Measurements from ENCODE around the gene RFC2. TPM values are rescaled to one million over a fixed set of nuclear protein-coding genes. Genes with fewer than 3 reads are reported as not detected.
A peak's percentile ranks its signal among the peaks of the same experiment; 100 is the strongest.

Gene RFC2
- total RNA-seq, 2 donors from 2014 or later: 80.1 to 84.5 TPM

GRCh38 chr7:74287303-74288033 lies 33.3 kb upstream of the RFC2 start:
- H3K27ac Mint-ChIP-seq: no peak overlapping the region
- no peak for DNase-seq (ENCODE audit: low spot score in 2 of 2)
- ATAC-seq: no peak
- no peaks in the 10 kb centered on the region for H3K9me3 Mint-ChIP-seq
- no peaks in the 10 kb centered on the region for H3K36me3 Mint-ChIP-seq

- Mint-ChIP-seq H3K27ac (no peak overlapping the region), H3K9me3 (no peaks in the 10 kb centered on the region), H3K36me3 (no peaks in the 10 kb centered on the region)
- no peak for DNase-seq (ENCODE audit: low spot score in 2 of 2)
- no peak for ATAC-seq
Observed at GRCh38 chr7:74286131-74286530, 31.9 kb upstream of the RFC2 start.

GRCh38 chr7:74284781-74285259 lies 30.6 kb upstream of the RFC2 start:
- H3K27ac Mint-ChIP-seq: no peak overlapping the region
- no peaks in the 10 kb centered on the region for H3K36me3 Mint-ChIP-seq
- no peaks in the 10 kb centered on the region for H3K9me3 Mint-ChIP-seq
- DNase-seq (ENCODE audit: low spot score in 2 of 2) (no peak), ATAC-seq (no peak)

GRCh38 chr7:74283858-74284447 lies 29.8 kb upstream of the RFC2 start:
- ATAC-seq (no peak), DNase-seq (ENCODE audit: low spot score in 2 of 2) (no peak)
- H3K9me3 Mint-ChIP-seq: no peaks in the 10 kb centered on the region
- H3K36me3 Mint-ChIP-seq: no peaks in the 10 kb centered on the region
- no peak overlapping the region for H3K27ac Mint-ChIP-seq

GRCh38 chr7:74282748-74283459 lies 28.7 kb upstream of the RFC2 start:
- H3K9me3 Mint-ChIP-seq: no peaks in the 10 kb centered on the region
- peak overlapping the region in 1 of 2 donors; percentile 50 for H3K27ac Mint-ChIP-seq

GRCh38 chr7:74280985-74281384 lies 26.8 kb upstream of the RFC2 start:
- Mint-ChIP-seq H3K9me3 (no peaks in the 10 kb centered on the region), H3K27ac (no peak overlapping the region), H3K36me3 (no peaks in the 10 kb centered on the region)
- ATAC-seq (no peak), DNase-seq (ENCODE audit: low spot score in 2 of 2) (no peak)

More at GRCh38 chr7:74282748-74283459, 28.7 kb upstream of the RFC2 start:
- ATAC-seq: no peak
- no peaks in the 10 kb centered on the region for H3K36me3 Mint-ChIP-seq
- no peak for DNase-seq (ENCODE audit: low spot score in 2 of 2)

- H3K36me3 Mint-ChIP-seq: no peaks in the 10 kb centered on the region
Observed at GRCh38 chr7:74277636-74278035, 23.4 kb upstream of the RFC2 start.

GRCh38 chr7:74275401-74275881 lies 21.2 kb upstream of the RFC2 start:
- DNase-seq (ENCODE audit: low spot score in 2 of 2): no peak
- H3K9me3 Mint-ChIP-seq: no peaks in the 10 kb centered on the region

More at GRCh38 chr7:74277636-74278035, 23.4 kb upstream of the RFC2 start:
- ATAC-seq: no peak
- Mint-ChIP-seq H3K9me3 (no peaks in the 10 kb centered on the region), H3K27ac (no peak overlapping the region)
- no peak for DNase-seq (ENCODE audit: low spot score in 2 of 2)

GRCh38 chr7:74272305-74273038 lies 18.3 kb upstream of the RFC2 start:
- no peak for DNase-seq (ENCODE audit: low spot score in 2 of 2)
- H3K27ac Mint-ChIP-seq: peak overlapping the region in 1 of 2 donors; percentile 61
- H3K9me3 Mint-ChIP-seq: no peaks in the 10 kb centered on the region
- no peaks in the 10 kb centered on the region for H3K36me3 Mint-ChIP-seq
- peak; percentile 20 to 72 for ATAC-seq

More at GRCh38 chr7:74275401-74275881, 21.2 kb upstream of the RFC2 start:
- ATAC-seq: no peak
- H3K36me3 Mint-ChIP-seq: no peaks in the 10 kb centered on the region
- no peak overlapping the region for H3K27ac Mint-ChIP-seq

- ATAC-seq (no peak), DNase-seq (ENCODE audit: low spot score in 2 of 2) (no peak)
- Mint-ChIP-seq H3K9me3 (no peaks in the 10 kb centered on the region), H3K36me3 (no peaks in the 10 kb centered on the region), H3K27ac (peak overlapping the region; percentile 61 to 72)
Observed at GRCh38 chr7:74271742-74272141, 17.5 kb upstream of the RFC2 start.

GRCh38 chr7:74269757-74270277 lies 15.6 kb upstream of the RFC2 start:
- no peaks in the 10 kb centered on the region for H3K36me3 Mint-ChIP-seq
- H3K9me3 Mint-ChIP-seq: no peaks in the 10 kb centered on the region

GRCh38 chr7:74267756-74268565 lies 13.8 kb upstream of the RFC2 start:
- ATAC-seq (no peak), DNase-seq (ENCODE audit: low spot score in 2 of 2) (no peak)
- Mint-ChIP-seq H3K27ac (no peak overlapping the region), H3K9me3 (no peaks in the 10 kb centered on the region), H3K36me3 (no peaks in the 10 kb centered on the region)

More at GRCh38 chr7:74269757-74270277, 15.6 kb upstream of the RFC2 start:
- ATAC-seq (peak; percentile 72 to 94), DNase-seq (ENCODE audit: low spot score in 2 of 2) (peak in 1 of 2 donors; percentile 48)
- H3K27ac Mint-ChIP-seq: no peak overlapping the region

GRCh38 chr7:74266191-74266963 lies 12.2 kb upstream of the RFC2 start:
- Mint-ChIP-seq H3K36me3 (no peaks in the 10 kb centered on the region), H3K9me3 (no peaks in the 10 kb centered on the region), H3K27ac (no peak overlapping the region)
- DNase-seq (ENCODE audit: low spot score in 2 of 2): no peak
- no peak for ATAC-seq

- no peaks in the 10 kb centered on the region for H3K9me3 Mint-ChIP-seq
- no peak for DNase-seq (ENCODE audit: low spot score in 2 of 2)
- H3K36me3 Mint-ChIP-seq: no peaks in the 10 kb centered on the region
- ATAC-seq: no peak
- no peak overlapping the region for H3K27ac Mint-ChIP-seq
Observed at GRCh38 chr7:74263399-74264120, 9.4 kb upstream of the RFC2 start.
